K562 (cell line): Measurements from ENCODE around the gene TNPO3. TPM values are rescaled to one million over a fixed set of nuclear protein-coding genes. Genes with fewer than 3 reads are reported as not detected.

Experiments used
- GABPA ChIP-seq: fragments of 200-800 bp; sonication (Bioruptor generic); conservative IDR thresholded peaks from 2 replicates; pipeline ENCODE4 v1.6.1; 2016; ENCODE audit warnings: low read depth, missing genetic modification characterization, missing compliant biosample characterization
- HMBOX1 ChIP-seq: sonication (generic); IDR thresholded peaks from 2 replicates; pipeline ENCODE4 v1.6.1; 2016
- MGA ChIP-seq: fragments of 450-650 bp; IDR thresholded peaks from 2 replicates; pipeline ENCODE4 v1.6.1; 2016; ENCODE audit warnings: mild to moderate bottlenecking, moderate library complexity
- NCOA1 ChIP-seq: fragments of 450-650 bp; IDR thresholded peaks from 2 replicates; pipeline ENCODE4 v1.6.1; 2016; ENCODE audit warnings: low read depth
- SPI1 ChIP-seq: IDR thresholded peaks from 2 replicates; pipeline ENCODE4 v1.6.1; 2011; ENCODE audit warnings: low read depth, low read length, control low read depth, borderline replicate concordance
- ZC3H11A ChIP-seq: IDR thresholded peaks from 2 replicates; pipeline ENCODE4 v1.6.1; 2012; ENCODE audit warnings: low read depth, low read length, improper control_type of control experiment
- ZNF232 ChIP-seq: sonication (generic); formaldehyde crosslinking; IDR thresholded peaks from 2 replicates; pipeline ENCODE4 v1.8.0; 2022; ENCODE audit warnings: mild to moderate bottlenecking, missing genetic modification reagents
- polyA plus RNA-seq, 8 experiments: library from polyadenylated mRNA; depleted of rRNA in 4 of 8; stranded (reverse) in 5 of 8; unstranded in 3 of 8; fragments of >200 nt; fragmentation: Nextera tagmentation in 2 of 8; fragmentation: Illumina TruSeq in 1 of 8; extraction: Ambion mirVana in 2 of 8; extraction: Trizol in 1 of 8; gene quantifications; 2 replicates each; pipeline versions ENCODE4 v1.2.1 to v1.2.3, GENCODE V29; 2011 to 2014; ENCODE audit warnings: inconsistent platforms in 1 of 8, missing spikeins in 1 of 8
- total RNA-seq, 7 experiments: library from RNA; depleted of rRNA in 6 of 7; stranded (reverse); fragments of >200 nt in 6 of 7; fragmentation: Illumina TruSeq in 2 of 7; extraction: Trizol in 2 of 7; gene quantifications; 2 replicates each; pipeline versions ENCODE4 v1.2.1 to v1.2.3, GENCODE V29; 2011 to 2021; ENCODE audit warnings: low replicate concordance in 1 of 7

TNPO3 gene
- total and polyA plus RNA-seq, 9 of the 15 experiments (the other 6 are each of a cell fraction or from before 2014, with no cell fraction given) = 35.8 to 125 (median 110) TPM

DNA sequence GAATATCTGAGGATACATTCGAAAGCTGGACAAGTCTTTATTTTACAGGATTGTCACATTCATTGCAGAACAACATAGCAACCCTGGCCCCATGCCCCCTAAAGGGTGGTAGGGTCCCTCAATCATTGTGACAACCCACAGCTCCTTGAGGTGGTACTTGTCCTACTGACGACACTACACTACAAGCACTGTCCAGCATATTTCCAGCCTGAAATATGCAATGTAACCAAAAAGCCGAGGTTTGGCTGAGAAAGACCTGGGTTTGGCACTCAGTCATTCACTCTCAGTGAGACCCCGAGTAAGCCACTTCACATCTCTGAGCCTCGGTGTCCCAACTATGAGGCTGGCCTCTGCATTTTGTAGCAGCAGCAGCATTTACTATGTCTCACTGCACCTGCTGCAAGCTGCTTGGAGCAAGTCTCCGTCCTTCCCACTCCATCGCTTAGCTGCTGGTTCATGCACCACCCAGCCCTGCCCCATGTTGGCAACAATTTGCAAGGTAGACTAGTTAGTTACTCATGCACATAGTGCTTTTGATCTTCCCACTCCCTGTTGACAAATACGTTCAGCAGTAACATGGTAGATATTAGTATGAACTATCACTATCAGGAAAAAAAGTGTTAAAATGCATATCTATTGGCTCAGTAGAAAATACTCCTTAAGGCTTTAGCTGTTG lies 43.6 kb upstream of the TNPO3 start (continued):
- TF ChIP-seq MGA = no peak
- TF ChIP-seq ZC3H11A = no peak
- TF ChIP-seq ZNF232 (CRISPR knock-in tag) = peak; percentile 56; the same call in 1 of the 2 replicates
- no peak for TF ChIP-seq SPI1
- peak; percentile 79 for TF ChIP-seq HMBOX1
- TF ChIP-seq NCOA1 = no peak
- no peak for TF ChIP-seq GABPA (tag)
- TF ChIP-seq, all 486 proteins: peak for 5
